HG03571 (cell line): ENCODE data around the gene GLRA3.
"Not testable (repeated sequence)": the region's sequence is repeated elsewhere in the genome, so short reads cannot be mapped to it uniquely, and the experiment has no call there.

Experiments used
- ATAC-seq: cut with Tn5 transposase; IDR thresholded peaks from one replicate; pipeline ENCODE4 v1.9.1; 2021; ENCODE audit not compliant: unreplicated experiment

The GLRA3 gene

GRCh38 chr4:174669270-174669669 lies 159.8 kb downstream of the GLRA3 start:
- ATAC-seq = no peak

- ATAC-seq = no peak
Observed at GRCh38 chr4:174665799-174666198, 163.2 kb downstream of the GLRA3 start.

GRCh38 chr4:174663216-174663615 lies 165.8 kb downstream of the GLRA3 start:
- ATAC-seq = no peak

- no peak for ATAC-seq
Observed at GRCh38 chr4:174658246-174658645, 170.8 kb downstream of the GLRA3 start.

- no peak for ATAC-seq
Observed at GRCh38 chr4:174657472-174657871, 171.6 kb downstream of the GLRA3 start.

- no peak for ATAC-seq
Observed at GRCh38 chr4:174654634-174655033, 174.4 kb downstream of the GLRA3 start.

- no peak for ATAC-seq
Observed at GRCh38 chr4:174650711-174651355, 178.2 kb downstream of the GLRA3 start.

- no peak for ATAC-seq
Observed at GRCh38 chr4:174648812-174649211, 180.2 kb downstream of the GLRA3 start.

- no peak for ATAC-seq
Observed at GRCh38 chr4:174646326-174646725, 182.7 kb downstream of the GLRA3 start.

- no peak for ATAC-seq
Observed at GRCh38 chr4:174640146-174640545, 188.9 kb downstream of the GLRA3 start.

- no peak for ATAC-seq
Observed at GRCh38 chr4:174635732-174636131, 193.3 kb downstream of the GLRA3 start.

- ATAC-seq = no peak
Observed at GRCh38 chr4:174633399-174633798, 195.6 kb downstream of the GLRA3 start.

- no peak for ATAC-seq
Observed at GRCh38 chr4:174631901-174632758, 196.9 kb downstream of the GLRA3 start.

GRCh38 chr4:174629907-174630450 lies 199.1 kb downstream of the GLRA3 start:
- ATAC-seq = not testable (repeated sequence)

GRCh38 chr4:174629265-174629664 lies 199.8 kb downstream of the GLRA3 start:
- no peak for ATAC-seq

GRCh38 chr4:174628191-174628590 lies 200.9 kb downstream of the GLRA3 start:
- no peak for ATAC-seq

GRCh38 chr4:174627473-174627872 lies 201.6 kb downstream of the GLRA3 start:
- ATAC-seq = no peak

- no peak for ATAC-seq
Observed at GRCh38 chr4:174626342-174627008, 202.6 kb downstream of the GLRA3 start.

GRCh38 chr4:174616661-174617060 lies 212.4 kb downstream of the GLRA3 start:
- no peak for ATAC-seq

GRCh38 chr4:174613979-174614378 lies 215.1 kb downstream of the GLRA3 start:
- no peak for ATAC-seq

GRCh38 chr4:174611792-174612191 lies 217.3 kb downstream of the GLRA3 start:
- ATAC-seq = no peak

GRCh38 chr4:174607792-174608191 lies 221.3 kb downstream of the GLRA3 start:
- ATAC-seq = no peak
